GM12878 (cell line): Measurements from ENCODE around the gene PGAM2. TPM values are rescaled to one million over a fixed set of nuclear protein-coding genes. Genes with fewer than 3 reads are reported as not detected.
A peak's percentile ranks its signal among the peaks of the same experiment; 100 is the strongest.

ENCODE experiments used
- ATAC-seq: fragments of 200-7000 bp; cut with Tn5 transposase; 3 replicates; pipeline ENCODE4 v1.9.1; 2020; ENCODE audit warnings: mild to moderate bottlenecking, moderate library complexity
- BruUV-seq: library from RNA; stranded (reverse); fragments of 400-500 nt; replicated peaks from 2 replicates; lab custom pipeline; 2021; lab: Mats Ljungman, UMichigan
- CTCF ChIA-PET: fragments of 300-600 bp; sonication (Branson Sonifier 250); formaldehyde crosslinking; extraction: SDS; loops from one replicate; lab custom pipeline; 2021; ENCODE audit warnings: inconsistent platforms; lab: Yijun Ruan, JAX
- POLR2A ChIA-PET: fragments of 350-600 bp; formaldehyde crosslinking; extraction: SDS; loops from one replicate; lab custom pipeline; 2021; ENCODE audit warnings: inconsistent platforms; lab: Charles Lee
- RAD21 ChIA-PET: fragments of 300-600 bp; sonication (Branson Sonifier 250); formaldehyde crosslinking; loops from one replicate; lab custom pipeline; 2023; ENCODE audit warnings: antibody characterized with exemption; ENCODE audit not compliant: unreplicated experiment; lab: Charles Lee
- SMC1A ChIA-PET: fragments of 300-600 bp; sonication (Branson Sonifier 250); formaldehyde crosslinking; loops from one replicate; lab custom pipeline; 2023; ENCODE audit not compliant: unreplicated experiment, uncharacterized antibody; lab: Charles Lee
- DNase-seq: peaks from one replicate; pipeline ENCODE4 v3.0.0-alpha.2; 2011; ENCODE audit warnings: low read depth, low spot score
- FAIRE-seq: peaks from 3 replicates; lab custom pipeline; 2011; peaks lifted over from hg19 to GRCh38; lab: Jason Lieb, UNC
- H2AFZ ChIP-seq: 2 replicates; pipeline ENCODE4 v1.6.0; 2011; ENCODE audit warnings: low read depth, low read length, control low read depth; ENCODE audit not compliant: control insufficient read depth
- H3K27ac ChIP-seq: 2 replicates; pipeline ENCODE4 v1.5.1; 2011; ENCODE audit warnings: control low read depth; ENCODE audit not compliant: control insufficient read depth, insufficient read depth
- H3K27me3 ChIP-seq, 2 experiments: replicated peaks in 1 of 2; 2 replicates each; pipeline versions ENCODE4 v1.6.0 to v1.6.1; 2011; ENCODE audit warnings: low read length in 1 of 2; ENCODE audit not compliant: control insufficient read depth in 2 of 2, insufficient read depth in 2 of 2
- H3K36me3 ChIP-seq, 2 experiments: 2 replicates each; pipeline ENCODE4 v1.5.1; 2011; ENCODE audit warnings: low read length in 1 of 2; ENCODE audit not compliant: control insufficient read depth in 2 of 2, insufficient read depth in 2 of 2
- H3K4me1 ChIP-seq: 2 replicates; pipeline ENCODE4 v1.6.1; 2011; ENCODE audit warnings: mild to moderate bottlenecking, low read length, moderate library complexity, mixed read lengths; ENCODE audit not compliant: control insufficient read depth, insufficient read depth
- H3K4me2 ChIP-seq: 2 replicates; pipeline ENCODE4 v1.6.0; 2011; ENCODE audit warnings: control low read depth; ENCODE audit not compliant: control insufficient read depth, insufficient read depth
- H3K4me3 ChIP-seq: fragments of 200-600 bp; sonication (generic); 2 replicates; pipeline ENCODE4 v1.5.1; 2016
- H3K79me2 ChIP-seq: 2 replicates; pipeline ENCODE4 v1.6.0; 2011; ENCODE audit warnings: low read length; ENCODE audit not compliant: control insufficient read depth, insufficient read depth
- H3K9ac ChIP-seq: 2 replicates; pipeline ENCODE4 v1.8.0; 2011; ENCODE audit warnings: low read length, control low read depth, mixed read lengths; ENCODE audit not compliant: control insufficient read depth, insufficient read depth
- H3K9me3 ChIP-seq: replicated peaks from 3 replicates; pipeline ENCODE4 v1.5.1; 2011; ENCODE audit warnings: mild to moderate bottlenecking, low read length; ENCODE audit not compliant: control insufficient read depth, insufficient read depth
- H4K20me1 ChIP-seq: 2 replicates; pipeline ENCODE4 v1.6.0; 2011; ENCODE audit not compliant: control insufficient read depth, insufficient read depth
- HCFC1 ChIP-seq: fragments of 150-350 bp; IDR thresholded peaks from 2 replicates; pipeline ENCODE4 v1.6.1; 2014; ENCODE audit warnings: low read length
- MEF2B ChIP-seq: fragments of 450-650 bp; IDR thresholded peaks from 2 replicates; pipeline ENCODE4 v1.6.1; 2018; ENCODE audit warnings: mild to moderate bottlenecking, moderate library complexity; ENCODE audit not compliant: partially characterized antibody, poor library complexity, severe bottlenecking
- PAX5 ChIP-seq: IDR thresholded peaks from 2 replicates; pipeline ENCODE4 v1.6.1; 2011; ENCODE audit warnings: low read depth, low read length, borderline replicate concordance
- RAD21 ChIP-seq: IDR thresholded peaks from 2 replicates; pipeline ENCODE4 v1.6.1; 2011; ENCODE audit warnings: mild to moderate bottlenecking, low read depth, low read length, moderate library complexity; ENCODE audit not compliant: insufficient read depth
- RUNX3 ChIP-seq: IDR thresholded peaks from 2 replicates; pipeline ENCODE4 v1.6.1; 2012; ENCODE audit warnings: low read length, inconsistent platforms
- WGBS: methylation state at CpG from one replicate; pipeline ENCODE4 v1.1.6; 2016; ENCODE audit warnings: low lambda C conversion rate; ENCODE audit not compliant: insufficient replicate concordance, insufficient coverage; ENCODE audit errors: missing lambda C conversion rate; 5-methylcytosine and 5-hydroxymethylcytosine counted together
- in situ Hi-C: fragments of 300-500 bp; cut with MboI; formaldehyde crosslinking; loops from 9 replicates; pipeline ENCODE4 v1.14.3; 2018; ENCODE audit warnings: mixed read lengths
- intact Hi-C: fragments of 100-400 bp; cut with micrococcal nuclease; formaldehyde crosslinking; loops from one replicate; pipeline ENCODE4 v1.14.2; 2022; ENCODE audit not compliant: unreplicated experiment
- polyA plus RNA-seq, 11 experiments: library from polyadenylated mRNA; depleted of rRNA in 4 of 11; unstranded in 6 of 11; stranded (reverse) in 5 of 11; fragments of >200 nt; fragmentation: Nextera tagmentation in 4 of 11; fragmentation: Illumina TruSeq in 1 of 11; extraction: Ambion mirVana in 4 of 11; extraction: Trizol in 1 of 11; gene quantifications; 1 replicate in 1 of 11; 2 replicates in 10 of 11; pipeline versions ENCODE4 v1.2.1 to v1.2.3, GENCODE V29; 2011 to 2016; ENCODE audit warnings: inconsistent platforms in 2 of 11, missing spikeins in 2 of 11, low read depth in 1 of 11
- total RNA-seq, 4 experiments: library from RNA; depleted of rRNA in 3 of 4; stranded (reverse); fragments of >200 nt in 3 of 4; fragmentation: Illumina TruSeq in 1 of 4; extraction: Trizol in 1 of 4; gene quantifications; 2 replicates each; pipeline versions ENCODE4 v1.2.1 to v1.2.3, GENCODE V29; 2013 to 2021
- TF ChIP-seq, protein P1 (sequence below), 3 experiments: IDR thresholded peaks in 2 of 3; conservative IDR thresholded peaks in 1 of 3; 2 replicates each; pipeline ENCODE4 v1.5.1; 2011; ENCODE audit warnings: low read depth in 3 of 3, low read length in 3 of 3, mild to moderate bottlenecking in 3 of 3, control low read depth in 2 of 3, moderate library complexity in 2 of 3, inconsistent platforms in 1 of 3, mixed read lengths in 1 of 3; ENCODE audit not compliant: control insufficient read depth in 2 of 3, insufficient read depth in 1 of 3; ENCODE audit errors: extremely low read depth in 1 of 3

Gene PGAM2
- total and polyA plus RNA-seq, 10 of the 15 experiments (the other 5 are each of a cell fraction or from before 2014, with no cell fraction given): not detected

DNA sequence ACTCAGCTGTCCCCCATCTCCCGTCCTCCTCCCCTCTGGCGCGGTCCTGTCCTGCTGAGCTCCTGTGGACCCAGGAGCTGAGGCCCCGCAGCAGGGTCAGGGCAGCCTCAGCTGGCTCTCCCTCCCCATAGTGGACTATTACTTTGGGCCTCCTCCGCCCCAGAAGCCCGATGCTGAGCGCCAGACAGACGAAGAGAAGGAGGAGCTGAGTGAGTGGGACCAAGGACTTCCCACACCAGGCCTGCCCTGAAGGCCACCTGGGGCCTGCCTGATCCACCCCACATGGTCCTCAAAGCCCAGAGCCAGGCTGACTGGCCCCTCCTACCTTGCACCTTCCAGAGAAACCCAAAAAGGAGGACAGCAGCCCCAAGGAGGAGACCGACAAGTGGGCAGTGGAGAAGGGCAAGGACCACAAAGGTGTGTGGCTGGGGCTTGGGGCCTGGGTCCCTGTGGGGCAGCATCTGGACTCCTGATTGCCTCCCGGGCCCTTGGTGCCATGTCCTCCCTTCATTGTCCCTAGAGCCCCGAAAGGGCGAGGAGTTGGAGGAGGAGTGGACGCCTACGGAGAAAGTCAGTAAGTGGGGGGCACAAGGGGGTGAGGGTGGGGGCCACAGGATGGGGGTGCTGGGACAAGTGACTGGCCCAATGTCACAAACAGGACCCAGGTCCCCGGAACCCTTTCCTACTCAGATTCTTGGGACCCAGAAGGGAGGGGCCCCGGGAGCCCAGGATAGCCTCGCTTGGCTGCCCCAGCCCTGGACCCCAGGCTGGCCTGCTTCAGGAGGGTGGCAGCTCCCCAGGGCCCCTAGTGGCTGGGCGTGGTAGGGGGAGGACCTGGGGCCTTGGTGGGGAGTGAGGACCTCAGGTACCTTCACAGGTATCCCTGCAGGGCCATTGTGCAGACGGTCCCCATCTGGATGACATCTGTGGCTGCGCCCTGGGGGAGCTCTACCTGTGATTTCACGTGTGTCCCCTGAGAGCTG lies 43.7 kb upstream of the PGAM2 start:
- in situ Hi-C loops: no loop called here
- H3K4me2 ChIP-seq: no peak overlapping the region
- H3K9me3 ChIP-seq: no peaks in the 10 kb centered on the region
- H3K4me3 ChIP-seq: no peak overlapping the region
- peak; percentile 53 for ATAC-seq
- FAIRE-seq: no peak
- ChIA-PET SMC1A (no interaction called here), CTCF (no interaction called here), RAD21 (no interaction called here), POLR2A (no interaction called here)
- WGBS: 41% methylated on average over 20 of the region's 21 CpGs
- intact Hi-C loops: no loop called here
- no peak for DNase-seq
- H4K20me1 ChIP-seq: no peaks in the 10 kb centered on the region
- H3K79me2 ChIP-seq: no peaks in the 10 kb centered on the region
- H3K27me3 ChIP-seq: peaks cover 11 to 15% of the 10 kb centered on the region in 2 experiments
- no peak overlapping the region for H2AFZ ChIP-seq
- no peak overlapping the region for H3K27ac ChIP-seq
- H3K9ac ChIP-seq: no peak overlapping the region
- TF ChIP-seq PAX5 (no peak), RAD21 (0 out of 2 replicates have a peak, but pooled peaks have one; percentile 9), RUNX3 (no peak), HCFC1 (no peak), MEF2B (no peak)
- TF ChIP-seq, protein P1, sequence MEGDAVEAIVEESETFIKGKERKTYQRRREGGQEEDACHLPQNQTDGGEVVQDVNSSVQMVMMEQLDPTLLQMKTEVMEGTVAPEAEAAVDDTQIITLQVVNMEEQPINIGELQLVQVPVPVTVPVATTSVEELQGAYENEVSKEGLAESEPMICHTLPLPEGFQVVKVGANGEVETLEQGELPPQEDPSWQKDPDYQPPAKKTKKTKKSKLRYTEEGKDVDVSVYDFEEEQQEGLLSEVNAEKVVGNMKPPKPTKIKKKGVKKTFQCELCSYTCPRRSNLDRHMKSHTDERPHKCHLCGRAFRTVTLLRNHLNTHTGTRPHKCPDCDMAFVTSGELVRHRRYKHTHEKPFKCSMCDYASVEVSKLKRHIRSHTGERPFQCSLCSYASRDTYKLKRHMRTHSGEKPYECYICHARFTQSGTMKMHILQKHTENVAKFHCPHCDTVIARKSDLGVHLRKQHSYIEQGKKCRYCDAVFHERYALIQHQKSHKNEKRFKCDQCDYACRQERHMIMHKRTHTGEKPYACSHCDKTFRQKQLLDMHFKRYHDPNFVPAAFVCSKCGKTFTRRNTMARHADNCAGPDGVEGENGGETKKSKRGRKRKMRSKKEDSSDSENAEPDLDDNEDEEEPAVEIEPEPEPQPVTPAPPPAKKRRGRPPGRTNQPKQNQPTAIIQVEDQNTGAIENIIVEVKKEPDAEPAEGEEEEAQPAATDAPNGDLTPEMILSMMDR (IDR thresholded peaks at IDR 0.05 in 2 of 3, conservative IDR thresholded peaks at IDR 0.05 in 1 of 3; ENCODE audit: control insufficient read depth in 2 of 3, extremely low read depth in 1 of 3, insufficient read depth in 1 of 3, low read depth in 3 of 3, low read length in 3 of 3): peak in 1 of 3 experiments; percentile 27; a peak in 1 of 6 replicates
- no TSS peak for BruUV-seq
- H3K36me3 ChIP-seq: no peaks in the 10 kb centered on the region
- H3K4me1 ChIP-seq: no peaks in the 10 kb centered on the region
